WI38 (cell line): ENCODE data around the gene TECPR1.

Experiments
- H3K4me3 ChIP-seq: 2 replicates; pipeline ENCODE4 v1.5.1; 2011; ENCODE audit warnings: low read depth, mild to moderate bottlenecking, control low read depth, low read length
- TF ChIP-seq, protein P1 (sequence below): IDR thresholded peaks from 2 replicates; pipeline ENCODE4 v1.5.1; 2012; ENCODE audit warnings: low read depth, mild to moderate bottlenecking, control low read depth, low read length

Gene TECPR1

DNA sequence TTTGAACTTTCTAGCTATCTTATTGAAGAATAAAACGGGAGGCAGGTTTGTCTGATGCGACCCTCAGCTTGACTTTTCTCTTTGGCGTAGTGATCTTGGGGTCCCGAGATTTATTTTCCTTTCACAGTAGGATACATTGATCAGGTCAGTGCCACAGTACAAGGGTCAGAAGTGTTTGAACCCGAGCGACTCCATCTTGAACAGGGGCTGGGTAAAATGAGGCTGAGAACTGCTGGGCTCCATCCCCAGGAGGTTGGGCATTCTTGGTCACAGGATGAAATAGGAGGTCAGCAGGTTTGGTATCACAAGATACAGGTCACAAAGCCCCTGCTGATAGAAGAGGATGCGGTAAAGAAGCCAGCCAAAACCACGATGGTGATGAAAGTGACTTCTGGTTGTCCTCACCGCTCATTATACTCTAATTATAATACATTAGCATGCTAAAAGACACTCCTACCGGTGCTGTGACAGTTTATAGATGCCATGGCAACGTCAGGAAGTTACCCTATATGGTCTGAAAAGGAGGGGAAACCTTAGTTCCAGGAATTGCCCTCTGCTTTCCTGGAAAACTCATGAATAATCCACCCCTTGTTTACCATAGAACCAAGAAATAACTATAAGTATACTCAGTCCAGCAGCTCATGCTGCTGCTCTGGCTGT lies 3.0 kb upstream of the TECPR1 start:
- TF ChIP-seq, protein P1, sequence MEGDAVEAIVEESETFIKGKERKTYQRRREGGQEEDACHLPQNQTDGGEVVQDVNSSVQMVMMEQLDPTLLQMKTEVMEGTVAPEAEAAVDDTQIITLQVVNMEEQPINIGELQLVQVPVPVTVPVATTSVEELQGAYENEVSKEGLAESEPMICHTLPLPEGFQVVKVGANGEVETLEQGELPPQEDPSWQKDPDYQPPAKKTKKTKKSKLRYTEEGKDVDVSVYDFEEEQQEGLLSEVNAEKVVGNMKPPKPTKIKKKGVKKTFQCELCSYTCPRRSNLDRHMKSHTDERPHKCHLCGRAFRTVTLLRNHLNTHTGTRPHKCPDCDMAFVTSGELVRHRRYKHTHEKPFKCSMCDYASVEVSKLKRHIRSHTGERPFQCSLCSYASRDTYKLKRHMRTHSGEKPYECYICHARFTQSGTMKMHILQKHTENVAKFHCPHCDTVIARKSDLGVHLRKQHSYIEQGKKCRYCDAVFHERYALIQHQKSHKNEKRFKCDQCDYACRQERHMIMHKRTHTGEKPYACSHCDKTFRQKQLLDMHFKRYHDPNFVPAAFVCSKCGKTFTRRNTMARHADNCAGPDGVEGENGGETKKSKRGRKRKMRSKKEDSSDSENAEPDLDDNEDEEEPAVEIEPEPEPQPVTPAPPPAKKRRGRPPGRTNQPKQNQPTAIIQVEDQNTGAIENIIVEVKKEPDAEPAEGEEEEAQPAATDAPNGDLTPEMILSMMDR: no peak
- no peak overlapping the region for H3K4me3 ChIP-seq

GRCh38 chr7:98254516-98254915 lies 2.5 kb upstream of the TECPR1 start:
- no peak overlapping the region for H3K4me3 ChIP-seq
- TF ChIP-seq, protein P1: no peak

GRCh38 chr7:98252425-98253054 lies 508 bp upstream of the TECPR1 start:
- H3K4me3 ChIP-seq: peak overlapping the region; percentile 89
- TF ChIP-seq, protein P1: no peak

- H3K4me3 ChIP-seq: peak overlapping the region; percentile 89
- TF ChIP-seq, protein P1: no peak
Measured at GRCh38 chr7:98251231-98251600, 816 bp downstream of the TECPR1 start.

GRCh38 chr7:98250789-98251188 lies 1.2 kb downstream of the TECPR1 start:
- H3K4me3 ChIP-seq: no peak overlapping the region
- TF ChIP-seq, protein P1: no peak

- TF ChIP-seq, protein P1: no peak
- H3K4me3 ChIP-seq: no peak overlapping the region
Measured at GRCh38 chr7:98249106-98249505, 2.9 kb downstream of the TECPR1 start.

GRCh38 chr7:98248156-98248555 lies 3.9 kb downstream of the TECPR1 start:
- no peak overlapping the region for H3K4me3 ChIP-seq
- TF ChIP-seq, protein P1: no peak
